A673 (cell line): ENCODE measurements around the gene UBLCP1. TPM values are rescaled to one million over a fixed set of nuclear protein-coding genes. Genes with fewer than 3 reads are reported as not detected.

Experiments
- BruUV-seq: library from RNA; stranded (reverse); fragments of 400-500 nt; replicated peaks from 2 replicates; lab custom pipeline; 2021; lab: Mats Ljungman, UMichigan
- CTCF ChIA-PET: fragments of 300-600 bp; sonication (Branson Sonifier 250); formaldehyde crosslinking; loops from one replicate; lab custom pipeline; 2022; ENCODE audit warnings: antibody characterized with exemption; lab: Charles Lee
- POLR2A ChIA-PET: fragments of 300-600 bp; sonication (Branson Sonifier 250); formaldehyde crosslinking; loops from one replicate; lab custom pipeline; 2022; ENCODE audit warnings: antibody characterized with exemption; ENCODE audit not compliant: low non-redundant PET; lab: Charles Lee
- DNase-seq: peaks from one replicate; pipeline ENCODE4 v3.0.0-alpha.2; 2015; ENCODE audit warnings: low spot score
- H3K27ac ChIP-seq: fragments of 200-600 bp; sonication (generic); 2 replicates; pipeline ENCODE4 v1.5.1; 2016; ENCODE audit warnings: mixed run types, low read depth, mild to moderate bottlenecking, mixed read lengths, antibody characterized with exemption, low read length; ENCODE audit not compliant: poor library complexity, severe bottlenecking
- H3K27me3 ChIP-seq: fragments of 200-600 bp; sonication (generic); replicated peaks from 2 replicates; pipeline ENCODE4 v1.6.1; 2017; ENCODE audit warnings: mixed run types, low read depth, mild to moderate bottlenecking, mixed read lengths, antibody characterized with exemption, low read length; ENCODE audit not compliant: insufficient read depth, poor library complexity
- H3K36me3 ChIP-seq: fragments of 200-600 bp; sonication (generic); 2 replicates; pipeline ENCODE4 v1.6.1; 2016; ENCODE audit warnings: mixed run types, mild to moderate bottlenecking, mixed read lengths, antibody characterized with exemption, low read length; ENCODE audit not compliant: insufficient read depth, poor library complexity, severe bottlenecking
- H3K4me1 ChIP-seq: fragments of 200-600 bp; sonication (generic); 2 replicates; pipeline ENCODE4 v1.6.1; 2017; ENCODE audit warnings: mixed run types, mild to moderate bottlenecking, mixed read lengths, antibody characterized with exemption, low read length; ENCODE audit not compliant: insufficient read depth, poor library complexity, severe bottlenecking
- H3K4me3 ChIP-seq: fragments of 200-600 bp; sonication (generic); 2 replicates; pipeline ENCODE4 v1.5.1; 2016; ENCODE audit warnings: low read depth, mixed run types, mild to moderate bottlenecking, mixed read lengths, low read length; ENCODE audit not compliant: poor library complexity, severe bottlenecking
- H3K9me3 ChIP-seq: fragments of 200-600 bp; sonication (generic); 2 replicates; pipeline ENCODE4 v1.6.1; 2016; ENCODE audit warnings: mixed run types, low read depth, mild to moderate bottlenecking, mixed read lengths, antibody characterized with exemption, low read length; ENCODE audit not compliant: poor library complexity, severe bottlenecking
- EZH2 ChIP-seq: fragments of 200-600 bp; sonication (generic); IDR thresholded peaks from 2 replicates; pipeline ENCODE4 v1.6.1; 2017; ENCODE audit warnings: borderline replicate concordance, low read depth, mild to moderate bottlenecking, mixed read lengths, antibody characterized with exemption, low read length; ENCODE audit not compliant: poor library complexity, severe bottlenecking
- intact Hi-C: fragments of 100-400 bp; cut with micrococcal nuclease; formaldehyde crosslinking; loops from one replicate; pipeline ENCODE4 v1.10.0; 2022; ENCODE audit not compliant: unreplicated experiment
- total RNA-seq: library from RNA; stranded (reverse); gene quantifications from 2 replicates; pipeline ENCODE4 v1.2.3, GENCODE V29; 2021
- TF ChIP-seq, protein P1 (sequence below): fragments of 300-800, 200-600 bp; sonication (generic); conservative IDR thresholded peaks from 2 replicates; pipeline ENCODE4 v1.5.1; 2017; ENCODE audit warnings: low read depth, mild to moderate bottlenecking, antibody characterized with exemption, low read length, moderate library complexity, mixed read lengths

The UBLCP1 gene
- total RNA-seq, 1 experiment from 2014 or later, result 23.8 TPM

DNA sequence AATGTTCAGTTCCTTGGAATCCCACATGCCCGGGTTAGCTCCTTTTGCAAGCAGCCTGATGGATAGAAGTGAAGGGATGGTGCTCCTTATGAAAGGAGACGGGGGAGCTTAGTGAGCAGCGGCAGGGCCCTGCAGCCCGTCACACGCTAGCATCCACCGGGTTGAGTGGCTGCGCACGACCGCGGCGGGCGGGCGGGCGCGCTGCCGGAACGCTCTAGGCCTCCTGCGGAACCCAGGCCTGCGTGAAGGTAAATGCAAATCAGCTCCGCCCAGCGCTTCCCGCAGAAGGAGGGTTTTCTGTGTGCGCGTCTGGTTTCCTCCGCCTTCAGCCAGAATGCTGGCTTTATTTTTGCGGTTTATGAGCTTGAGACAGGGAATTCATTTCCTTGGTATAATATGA lies 47.4 kb downstream of the UBLCP1 start:
- POLR2A ChIA-PET, result no interaction called here
- intact Hi-C loops, result no loop called here
- Histone ChIP-seq H3K4me3 (no peak overlapping the region), H3K27me3 (peaks cover 17% of the 10 kb centered on the region), H3K9me3 (no peaks in the 10 kb centered on the region), H3K36me3 (no peaks in the 10 kb centered on the region), H3K27ac (no peak overlapping the region), H3K4me1 (no peaks in the 10 kb centered on the region)
- CTCF ChIA-PET, result no interaction called here
- TF ChIP-seq, protein P1, sequence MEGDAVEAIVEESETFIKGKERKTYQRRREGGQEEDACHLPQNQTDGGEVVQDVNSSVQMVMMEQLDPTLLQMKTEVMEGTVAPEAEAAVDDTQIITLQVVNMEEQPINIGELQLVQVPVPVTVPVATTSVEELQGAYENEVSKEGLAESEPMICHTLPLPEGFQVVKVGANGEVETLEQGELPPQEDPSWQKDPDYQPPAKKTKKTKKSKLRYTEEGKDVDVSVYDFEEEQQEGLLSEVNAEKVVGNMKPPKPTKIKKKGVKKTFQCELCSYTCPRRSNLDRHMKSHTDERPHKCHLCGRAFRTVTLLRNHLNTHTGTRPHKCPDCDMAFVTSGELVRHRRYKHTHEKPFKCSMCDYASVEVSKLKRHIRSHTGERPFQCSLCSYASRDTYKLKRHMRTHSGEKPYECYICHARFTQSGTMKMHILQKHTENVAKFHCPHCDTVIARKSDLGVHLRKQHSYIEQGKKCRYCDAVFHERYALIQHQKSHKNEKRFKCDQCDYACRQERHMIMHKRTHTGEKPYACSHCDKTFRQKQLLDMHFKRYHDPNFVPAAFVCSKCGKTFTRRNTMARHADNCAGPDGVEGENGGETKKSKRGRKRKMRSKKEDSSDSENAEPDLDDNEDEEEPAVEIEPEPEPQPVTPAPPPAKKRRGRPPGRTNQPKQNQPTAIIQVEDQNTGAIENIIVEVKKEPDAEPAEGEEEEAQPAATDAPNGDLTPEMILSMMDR, result no peak
- TF ChIP-seq EZH2, result no peak
- DNase-seq, result no peak
- no TSS peak for BruUV-seq

DNA sequence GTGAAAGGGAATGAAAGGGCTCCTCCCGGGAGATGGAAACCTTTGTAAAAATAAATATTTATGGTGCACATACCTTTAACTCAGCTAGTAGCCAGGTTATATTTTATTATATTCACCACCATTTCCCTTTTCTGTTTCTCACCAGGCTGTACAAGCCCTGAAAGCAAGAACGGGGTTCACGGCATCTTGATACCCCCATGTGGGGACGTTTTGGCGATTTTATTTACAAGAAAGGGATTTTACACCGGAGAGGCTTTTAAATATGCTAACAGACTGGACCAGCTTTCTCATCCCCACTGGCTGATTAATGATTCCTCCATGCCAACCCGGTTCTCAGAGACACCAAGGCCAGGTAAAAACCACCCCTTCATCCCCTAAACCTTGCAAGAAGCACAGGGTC lies 48.0 kb downstream of the UBLCP1 start:
- no peak for TF ChIP-seq EZH2
- TF ChIP-seq, protein P1, result no peak
- Histone ChIP-seq H3K9me3 (no peaks in the 10 kb centered on the region), H3K4me1 (no peaks in the 10 kb centered on the region), H3K27ac (no peak overlapping the region), H3K27me3 (peaks cover 17% of the 10 kb centered on the region), H3K4me3 (no peak overlapping the region), H3K36me3 (no peaks in the 10 kb centered on the region)
- intact Hi-C loops, result no loop called here
- BruUV-seq, result no TSS peak
- DNase-seq, result no peak
- POLR2A ChIA-PET, result no interaction called here
- CTCF ChIA-PET, result no interaction called here

DNA sequence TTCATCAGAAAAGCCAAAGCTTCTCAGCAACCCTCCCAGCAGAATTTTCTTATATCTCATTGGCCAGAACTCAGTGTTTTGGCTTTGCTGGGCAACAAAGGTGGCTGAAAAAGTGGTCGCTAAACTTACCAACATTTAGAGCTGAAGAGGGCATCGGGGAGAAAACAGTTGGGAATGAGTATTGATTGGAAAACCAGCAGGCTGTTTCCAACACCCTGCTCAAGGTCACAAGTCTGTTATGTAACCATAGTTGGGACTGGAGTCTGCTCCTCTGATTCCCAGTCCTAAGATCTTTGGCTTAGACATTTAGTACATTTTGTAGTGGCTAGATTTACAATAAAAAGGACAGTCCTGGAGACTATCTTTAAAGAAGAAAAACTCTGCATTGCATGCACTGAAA lies 50.1 kb downstream of the UBLCP1 start:
- Histone ChIP-seq H3K4me3 (no peak overlapping the region), H3K9me3 (no peaks in the 10 kb centered on the region), H3K27me3 (peaks cover 15% of the 10 kb centered on the region), H3K27ac (no peak overlapping the region), H3K36me3 (no peaks in the 10 kb centered on the region), H3K4me1 (no peaks in the 10 kb centered on the region)
- DNase-seq, result no peak
- ChIA-PET POLR2A (no interaction called here), CTCF (no interaction called here)
- TF ChIP-seq EZH2, result no peak
- TF ChIP-seq, protein P1, result no peak
- intact Hi-C loops, result no loop called here
- no TSS peak for BruUV-seq
